HG02588 (cell line): ENCODE measurements around the gene PREPL.

Source experiments
- ATAC-seq: cut with Tn5 transposase; IDR thresholded peaks from one replicate; pipeline ENCODE4 v1.9.1; 2021; ENCODE audit warnings: mild to moderate bottlenecking, moderate library complexity; ENCODE audit not compliant: unreplicated experiment

The PREPL gene

GRCh38 chr2:44296653-44297052, 64.6 kb downstream of the PREPL start:
- ATAC-seq, result no peak

GRCh38 chr2:44295633-44296359, 65.5 kb downstream of the PREPL start:
- no peak for ATAC-seq

GRCh38 chr2:44295113-44295512, 66.2 kb downstream of the PREPL start:
- ATAC-seq, result no peak

GRCh38 chr2:44291281-44292248, 69.7 kb downstream of the PREPL start:
- no peak for ATAC-seq

GRCh38 chr2:44290261-44290660, 71.0 kb downstream of the PREPL start:
- ATAC-seq, result no peak

- ATAC-seq, result no peak
These were observed 74.2 kb downstream of the PREPL start for GRCh38 chr2:44286884-44287638.

GRCh38 chr2:44286119-44286883, 75.0 kb downstream of the PREPL start:
- no peak for ATAC-seq

- ATAC-seq, result no peak
These were observed 76.1 kb downstream of the PREPL start for GRCh38 chr2:44285174-44285573.

GRCh38 chr2:44283116-44283666, 78.1 kb downstream of the PREPL start:
- no peak for ATAC-seq

GRCh38 chr2:44280869-44281268, 80.4 kb downstream of the PREPL start:
- no peak for ATAC-seq

- no peak for ATAC-seq
These were observed 83.8 kb downstream of the PREPL start for GRCh38 chr2:44277541-44277940.

GRCh38 chr2:44275927-44276303, 85.4 kb downstream of the PREPL start:
- no peak for ATAC-seq

- no peak for ATAC-seq
These were observed 87.7 kb downstream of the PREPL start for GRCh38 chr2:44273596-44273995.

GRCh38 chr2:44273076-44273475, 88.2 kb downstream of the PREPL start:
- ATAC-seq, result no peak

- no peak for ATAC-seq
These were observed 90.0 kb downstream of the PREPL start for GRCh38 chr2:44271296-44271695.

- no peak for ATAC-seq
These were observed 91.5 kb downstream of the PREPL start for GRCh38 chr2:44269831-44270230.

- ATAC-seq, result no peak
These were observed 93.3 kb downstream of the PREPL start for GRCh38 chr2:44267796-44268648.
